ENCODE results near the gene HAPSTR1.

- TF ChIP-seq CTCF (conservative IDR thresholded peaks at IDR 0.05; ENCODE audit: low read length): no peak
- TF ChIP-seq EZH2phosphoT487 (IDR thresholded peaks at IDR 0.05; ENCODE audit: borderline replicate concordance): no peak
These were observed 12.0 kb upstream of the HAPSTR1 start for GRCh38 chr16:9079430-9079812.

Data from Loucy (cell line).